NOMO-1 (cell line): ENCODE data around the gene PBRM1.

Source experiments
- DNase-seq, 2 experiments: peaks; one replicate each; lab custom pipeline; 2025; ENCODE audit not compliant: unreplicated experiment in 2 of 2; lab: John Stamatoyannopoulos, UW

Gene PBRM1

GRCh38 chr3:52670621-52671521 is 14.8 kb downstream of the PBRM1 start:
- DNase-seq = peak; percentile 68 to 97

GRCh38 chr3:52663098-52663497 is 22.6 kb downstream of the PBRM1 start:
- DNase-seq = no peak

DNA sequence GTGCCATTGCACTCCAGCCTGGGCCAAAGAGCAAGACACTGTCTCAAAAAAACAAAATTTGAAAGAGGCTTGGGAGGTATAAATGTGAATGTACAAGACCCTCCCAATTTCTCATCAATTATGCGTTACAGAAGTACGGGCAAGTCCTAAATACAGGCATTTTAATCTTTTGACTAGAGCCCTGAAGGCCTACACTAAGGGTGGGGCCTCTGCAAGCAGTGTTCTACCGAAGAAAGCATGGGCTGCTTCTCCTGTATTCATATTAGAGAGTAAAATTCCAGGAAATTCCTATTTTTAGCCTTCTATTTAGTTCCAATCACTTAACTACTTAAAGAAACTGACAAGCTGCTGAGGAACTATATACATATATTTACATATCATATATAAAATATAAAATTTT is 25.7 kb downstream of the PBRM1 start:
- no peak for DNase-seq

- no peak for DNase-seq
Measured at GRCh38 chr3:52655895-52656294, 29.8 kb downstream of the PBRM1 start.

GRCh38 chr3:52651592-52651991 is 34.1 kb downstream of the PBRM1 start:
- no peak for DNase-seq

- DNase-seq = no peak
Measured at GRCh38 chr3:52650439-52650838, 35.3 kb downstream of the PBRM1 start.

GRCh38 chr3:52649461-52650210 is 36.1 kb downstream of the PBRM1 start:
- DNase-seq = no peak

- no peak for DNase-seq
Measured at GRCh38 chr3:52645549-52645948, 40.2 kb downstream of the PBRM1 start.

DNA sequence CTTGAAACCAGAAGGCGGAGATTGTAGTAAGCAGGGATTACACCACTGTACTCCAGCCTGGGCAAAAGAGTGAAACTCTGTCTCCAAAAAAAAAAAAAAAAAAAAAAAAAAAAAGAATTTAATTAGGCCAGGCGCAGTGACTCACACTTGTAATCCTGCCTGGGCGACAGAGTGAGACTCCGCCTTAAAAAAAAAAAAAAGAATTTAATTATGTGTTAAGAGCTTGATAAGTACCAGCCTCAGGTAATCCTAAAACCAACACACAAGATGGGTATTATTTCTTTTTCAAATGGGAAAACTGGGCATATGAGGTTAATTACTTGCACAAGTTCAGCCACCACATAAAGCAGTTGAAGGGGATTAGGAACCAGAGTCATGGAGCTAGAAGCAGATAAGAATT is 49.0 kb downstream of the PBRM1 start:
- DNase-seq = no peak

DNA sequence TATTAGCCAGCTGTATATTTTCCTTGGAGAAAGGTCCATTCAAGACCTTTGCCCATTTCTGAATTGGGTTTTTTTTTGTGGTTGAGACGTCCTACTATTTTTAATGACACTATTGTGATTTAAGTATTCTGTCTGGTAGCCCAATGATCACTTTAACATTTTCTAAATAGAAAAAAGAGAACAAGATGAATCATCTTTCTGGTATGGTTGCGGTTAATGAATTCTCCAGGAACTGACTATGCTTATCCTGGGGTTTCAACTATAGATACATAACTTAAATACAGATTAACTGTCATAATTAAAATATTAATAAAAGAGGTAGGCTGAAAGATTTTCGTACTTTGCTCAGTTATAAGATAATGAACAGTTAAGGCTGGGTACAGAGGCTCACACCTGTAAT is 51.9 kb downstream of the PBRM1 start:
- DNase-seq = no peak

GRCh38 chr3:52625041-52625440 is 60.7 kb downstream of the PBRM1 start:
- DNase-seq = no peak

- DNase-seq = no peak
Measured at GRCh38 chr3:52623234-52623792, 62.4 kb downstream of the PBRM1 start.

DNA sequence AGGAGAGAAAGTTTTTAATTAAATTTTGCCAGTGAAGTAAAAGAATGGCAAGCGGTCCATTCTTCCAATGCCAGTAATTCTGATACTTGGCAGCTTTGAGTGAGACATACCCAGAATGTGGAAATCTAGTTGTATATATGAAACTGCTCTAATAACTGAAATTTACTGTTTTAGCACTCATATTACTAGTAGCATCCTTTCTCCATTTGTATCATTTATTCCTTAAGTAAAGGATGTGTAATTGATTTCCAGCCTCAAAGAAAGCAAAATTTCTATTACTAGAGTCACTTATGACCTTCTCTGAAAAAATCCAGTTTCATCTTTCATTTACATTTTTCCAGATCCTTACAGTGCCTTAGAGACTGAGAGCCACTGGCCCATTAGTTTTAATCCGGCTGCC is 65.1 kb downstream of the PBRM1 start:
- DNase-seq = no peak

DNA sequence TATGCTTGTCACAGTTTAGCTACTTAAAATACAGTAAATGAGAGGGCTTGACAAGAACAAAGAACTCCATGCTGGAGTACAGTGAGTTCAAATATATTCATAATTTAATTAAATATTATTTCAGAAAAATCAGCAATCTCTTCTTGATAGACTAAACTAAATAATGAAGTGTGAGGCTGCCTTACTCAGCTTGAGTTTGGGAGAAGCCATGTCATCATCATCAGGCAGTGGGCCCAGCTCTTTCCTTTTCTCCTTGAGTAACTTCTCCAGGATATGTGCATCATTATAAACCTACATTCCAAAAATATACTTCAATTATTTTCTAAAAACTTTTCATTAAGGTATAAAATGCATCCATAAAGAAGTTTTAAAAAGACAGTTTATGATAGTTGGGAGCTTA is 70.5 kb downstream of the PBRM1 start:
- no peak for DNase-seq

GRCh38 chr3:52614689-52615088 is 71.0 kb downstream of the PBRM1 start:
- DNase-seq = no peak

DNA sequence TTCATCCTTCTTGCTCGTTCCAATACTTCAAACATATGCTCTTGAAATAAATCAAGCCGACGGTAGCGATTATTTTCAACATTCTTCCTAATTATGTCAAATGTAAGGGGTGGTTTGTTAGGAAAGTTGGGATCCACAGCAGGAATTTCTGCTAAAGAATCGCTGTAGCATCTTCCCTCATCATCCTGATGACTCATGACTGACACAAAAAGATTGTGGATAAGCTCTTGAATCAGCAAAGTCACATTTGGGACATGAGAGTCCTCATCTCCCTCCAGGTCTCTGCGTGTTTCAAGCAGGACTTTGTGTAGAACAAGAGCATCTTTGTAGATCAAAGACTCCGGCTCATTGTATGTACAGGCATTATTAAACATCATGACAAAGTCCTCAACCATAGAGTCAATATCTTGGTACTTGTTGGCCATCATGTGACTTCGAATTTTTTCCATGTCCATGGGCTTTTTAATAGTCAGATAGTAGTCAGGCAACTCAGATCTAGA is 76.3 kb downstream of the PBRM1 start:
- DNase-seq = no peak

- no peak for DNase-seq
Measured at GRCh38 chr3:52608337-52608736, 77.4 kb downstream of the PBRM1 start.

DNA sequence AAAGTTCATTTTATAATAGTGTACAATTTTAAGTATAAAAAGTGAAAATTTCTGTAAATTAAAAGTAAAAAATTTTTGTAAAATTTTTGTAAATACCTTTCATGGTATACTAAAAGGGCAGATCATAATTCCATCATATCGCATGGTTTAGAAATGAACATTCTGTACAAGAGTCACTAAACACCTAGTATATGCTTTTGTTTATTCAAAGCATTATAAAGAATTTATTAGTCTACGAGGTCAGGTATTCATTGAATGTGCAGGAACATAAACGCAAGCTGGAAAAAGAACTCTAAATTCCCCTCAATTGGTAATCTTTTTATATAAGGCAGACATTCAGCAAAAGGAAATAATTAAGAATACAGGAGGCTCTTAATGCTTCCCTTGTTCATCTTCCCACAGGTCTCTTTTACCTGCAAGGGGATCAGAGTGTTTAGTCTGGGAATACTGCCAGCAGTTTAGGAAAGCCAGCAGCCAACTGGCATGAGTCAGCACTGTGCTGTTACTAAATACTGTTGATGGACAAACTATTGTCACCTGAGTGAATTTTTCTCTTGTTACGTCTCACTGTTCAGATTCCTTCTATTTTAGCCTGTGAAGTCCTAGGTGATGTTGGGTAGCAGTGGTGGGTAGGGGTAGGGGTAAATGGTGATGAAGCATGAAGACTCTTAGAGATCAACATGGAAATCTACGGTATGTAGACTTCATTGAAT is 79.2 kb downstream of the PBRM1 start:
- no peak for DNase-seq

- DNase-seq = no peak
Measured at GRCh38 chr3:52600258-52600657, 85.5 kb downstream of the PBRM1 start.

- DNase-seq = no peak
Measured at GRCh38 chr3:52596658-52597265, 89.0 kb downstream of the PBRM1 start.
